HL-60/S4 treated with phorbol 12-myristate 13-acetate at 8.2 ng/mL for 4 days and 3 days (cell line): ENCODE results near the gene SMC5.
"Not testable (repeated sequence)": the region's sequence is repeated elsewhere in the genome, so short reads cannot be mapped to it uniquely, and the experiment has no call there.

ENCODE experiments used
- in situ Hi-C: fragments of 300-500 bp; cut with MboI; formaldehyde crosslinking; loops from 2 replicates; pipeline ENCODE4 v1.15.0; 2022; ENCODE audit warnings: low sequenced_read_pairs

Gene SMC5

DNA sequence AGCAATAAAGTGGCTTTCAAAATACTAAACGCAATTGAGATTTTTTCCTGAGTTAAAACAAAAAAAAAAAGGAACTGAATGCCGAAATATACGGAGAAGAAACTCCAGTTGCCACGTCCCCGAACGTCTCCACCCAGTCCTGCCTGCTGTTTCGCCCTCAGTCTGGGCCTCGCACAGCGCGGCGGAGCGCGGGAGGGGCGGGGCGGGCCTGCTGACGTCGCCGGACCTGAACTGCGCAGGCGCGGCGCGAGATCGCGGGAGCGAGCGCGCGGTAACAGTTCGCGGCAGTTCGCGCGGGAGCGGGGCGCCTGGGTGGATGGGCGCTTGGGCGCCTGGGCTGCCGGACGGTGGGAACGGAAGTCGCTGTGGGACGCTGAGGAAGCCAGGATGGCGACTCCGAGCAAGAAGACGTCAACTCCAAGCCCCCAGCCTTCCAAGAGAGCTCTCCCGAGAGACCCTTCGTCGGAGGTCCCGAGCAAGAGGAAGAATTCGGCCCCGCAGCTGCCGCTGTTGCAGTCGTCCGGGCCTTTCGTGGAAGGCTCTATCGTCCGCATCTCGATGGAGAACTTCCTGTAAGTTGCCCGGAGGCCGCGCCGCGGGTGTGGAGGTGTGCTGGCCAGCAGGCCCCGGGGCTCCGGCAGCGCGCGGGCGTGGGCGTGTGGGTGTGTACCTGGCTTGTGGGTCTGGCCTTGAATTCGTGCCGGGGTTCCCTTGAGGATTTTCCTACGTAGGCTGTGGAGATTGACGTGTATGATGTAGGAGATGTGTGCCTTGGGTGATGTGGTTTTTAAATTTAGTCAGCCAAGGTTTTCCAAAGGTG, at the start of gene SMC5:
SMC5 (plus strand) TSS at position 287 of the 820 bp plus-strand sequence; CDS start at position 388, 101 bp downstream.
- in situ Hi-C loops, result no loop called here

DNA sequence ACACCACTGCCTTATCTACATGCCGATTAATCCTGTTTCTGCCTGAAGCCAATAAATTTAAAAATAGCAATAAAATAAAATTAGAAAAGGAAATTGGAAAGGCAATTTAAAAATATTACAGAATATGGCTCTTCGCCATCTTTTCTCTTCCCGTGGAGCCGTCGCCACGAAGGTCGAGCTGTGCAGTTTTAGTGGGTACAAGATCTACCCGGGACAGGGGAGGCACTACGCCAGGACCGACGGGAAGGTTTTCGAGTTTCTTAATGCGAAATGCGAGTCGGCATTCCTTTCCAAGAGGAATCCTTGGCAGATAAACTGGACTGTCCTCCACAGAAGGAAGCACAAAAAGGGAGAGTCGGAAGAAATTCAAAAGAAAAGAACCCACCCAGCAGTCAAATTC, 41.7 kb upstream of the SMC5 start:
- in situ Hi-C loops, result no loop called here

GRCh38 chr9:70218767-70219166, 40.0 kb upstream of the SMC5 start:
- in situ Hi-C loops, result no loop called here

DNA sequence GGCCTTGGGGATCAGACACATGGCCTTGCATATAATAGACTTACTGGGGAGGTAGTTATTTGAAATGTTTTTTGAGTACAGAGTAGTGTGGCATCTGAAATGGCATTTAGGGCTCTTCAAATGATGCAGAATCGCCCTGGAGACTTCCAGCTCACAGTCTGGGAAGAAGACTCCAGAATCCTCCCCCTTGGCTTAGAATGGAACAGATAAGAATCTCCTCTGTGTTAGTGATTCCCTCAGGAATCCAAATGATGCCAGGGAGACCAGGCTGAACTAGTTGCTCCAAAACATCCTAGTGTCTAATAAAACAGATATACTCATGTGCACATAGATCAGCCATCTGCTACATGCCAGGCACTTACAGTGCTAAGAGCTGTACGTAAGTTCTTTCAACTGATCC, 38.6 kb upstream of the SMC5 start:
- in situ Hi-C loops, result no loop called here

GRCh38 chr9:70222354-70222753, 36.4 kb upstream of the SMC5 start:
- in situ Hi-C loops, result no loop called here

DNA sequence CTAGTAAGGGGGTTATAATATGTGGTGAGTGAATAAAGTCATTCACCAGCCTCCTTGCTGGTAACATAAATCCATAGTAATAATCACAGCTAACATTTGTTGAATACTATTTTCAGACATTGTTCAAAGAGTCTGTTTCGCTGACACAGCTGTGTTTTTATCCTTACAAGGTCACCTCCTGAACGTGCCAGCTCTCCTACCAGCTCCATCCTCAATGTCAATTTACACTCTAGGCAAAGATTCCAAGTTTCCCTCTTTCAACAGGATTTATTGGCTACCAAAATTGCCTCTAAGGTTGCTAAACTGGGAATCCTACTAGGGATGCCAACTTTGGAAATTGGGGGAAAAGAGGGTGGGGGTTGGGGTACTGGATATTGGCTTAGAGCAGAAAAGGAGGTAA, 30.7 kb upstream of the SMC5 start:
- in situ Hi-C loops, result no loop called here

DNA sequence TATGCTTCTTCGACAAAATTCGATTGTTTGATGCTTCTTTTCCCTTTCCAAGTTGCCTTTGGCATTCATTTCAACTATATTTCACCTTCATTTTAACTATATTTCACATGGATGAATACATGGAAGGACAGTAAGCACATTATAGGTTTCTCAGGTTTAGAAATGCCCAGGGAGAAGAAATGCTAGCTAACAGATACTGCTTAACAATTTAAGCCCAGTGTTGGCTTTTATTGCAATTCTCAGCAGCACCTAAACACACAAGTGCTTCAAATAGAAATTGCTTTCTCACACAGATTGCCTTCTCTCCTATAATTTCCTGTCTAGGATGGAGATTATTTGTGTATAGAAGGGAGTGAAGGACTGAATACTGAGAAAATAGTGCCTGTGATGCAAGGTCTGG, 30.2 kb upstream of the SMC5 start:
- in situ Hi-C loops, result no loop called here

DNA sequence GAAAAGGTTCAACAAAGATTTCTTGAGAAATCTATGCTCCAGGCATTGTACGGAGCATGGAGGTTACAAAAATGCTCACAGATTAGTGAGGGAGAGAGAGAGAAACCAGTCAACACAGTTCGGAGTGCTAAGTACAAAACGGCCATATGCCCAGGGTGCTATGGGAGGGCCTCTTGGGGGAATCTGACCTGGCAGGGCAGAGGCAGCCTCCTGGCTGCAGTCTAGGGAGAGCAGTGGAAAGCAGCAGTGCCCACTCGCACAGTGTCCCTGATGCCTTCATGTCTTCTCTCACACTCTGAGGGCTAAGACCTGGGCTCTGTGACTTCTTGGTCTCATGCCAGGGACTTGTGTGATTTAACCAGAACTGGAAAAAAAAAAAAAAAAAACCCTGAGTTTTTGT, 29.8 kb upstream of the SMC5 start:
- in situ Hi-C loops, result no loop called here

- in situ Hi-C loops, result no loop called here
Observed at GRCh38 chr9:70229579-70229978, 29.2 kb upstream of the SMC5 start.

- in situ Hi-C loops, result no loop called here
Observed at GRCh38 chr9:70232476-70232875, 26.3 kb upstream of the SMC5 start.

GRCh38 chr9:70234208-70234607, 24.6 kb upstream of the SMC5 start:
- in situ Hi-C loops, result not testable (repeated sequence)

DNA sequence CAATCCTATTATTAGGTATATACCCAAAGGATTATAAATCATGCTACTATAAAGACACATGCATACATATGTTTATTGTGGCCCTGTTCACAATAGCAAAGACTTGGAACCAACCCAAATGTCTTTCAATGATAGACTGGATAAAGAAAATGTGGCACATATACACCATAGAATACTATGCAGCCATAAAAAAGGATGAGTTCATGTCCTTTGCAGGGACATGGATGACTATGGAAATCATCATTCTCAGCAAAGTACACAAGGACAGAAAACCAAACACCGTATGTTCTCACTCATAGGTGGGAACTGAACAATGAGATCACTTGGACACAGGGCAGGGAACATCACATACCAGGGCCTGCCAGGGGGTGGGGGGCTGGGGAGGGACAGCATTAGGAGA, 12.8 kb upstream of the SMC5 start:
- in situ Hi-C loops, result not testable (repeated sequence)

- in situ Hi-C loops, result no loop called here
Observed at GRCh38 chr9:70250221-70250620, 8.6 kb upstream of the SMC5 start.

DNA sequence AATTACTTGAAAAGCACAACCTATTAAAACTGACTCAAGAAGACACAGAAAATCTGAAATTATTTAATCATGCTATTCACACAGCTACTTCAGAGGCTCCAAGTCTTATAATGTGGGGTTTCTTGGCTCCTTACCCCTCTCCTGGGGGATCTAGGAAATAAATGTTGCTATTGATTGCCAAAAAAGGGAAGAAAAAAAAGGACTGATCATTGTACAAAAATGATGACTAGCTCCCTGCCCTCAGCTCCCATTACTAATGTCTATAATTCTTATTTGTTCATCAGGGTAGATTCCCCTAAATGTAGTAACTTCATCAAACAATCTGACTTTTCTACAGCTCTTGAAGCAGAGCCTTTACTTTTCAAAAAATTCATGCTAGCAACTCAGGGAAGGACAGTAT, 3.3 kb upstream of the SMC5 start:
- in situ Hi-C loops, result no loop called here

DNA sequence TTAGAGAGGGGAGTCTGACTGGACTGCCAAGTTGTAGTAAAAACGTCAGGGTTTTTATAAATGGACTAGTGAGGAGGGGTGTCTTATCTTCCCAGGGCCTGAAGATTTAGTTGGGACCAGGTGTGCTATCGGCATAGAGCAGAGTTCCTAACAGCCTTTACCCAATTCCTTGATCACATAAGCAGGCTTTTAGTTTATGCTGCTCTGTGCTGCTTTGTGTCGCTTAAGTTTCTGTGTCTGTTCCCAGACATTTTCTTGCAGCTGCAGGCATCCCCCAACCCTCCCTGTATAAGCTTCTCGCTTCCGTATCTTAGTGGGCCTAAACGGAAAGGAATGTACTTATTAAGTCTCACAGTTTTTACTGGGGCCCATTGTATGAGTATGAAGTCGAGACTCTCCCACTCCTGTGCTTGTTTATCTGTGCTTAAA, 2.6 kb upstream of the SMC5 start:
- in situ Hi-C loops, result no loop called here

DNA sequence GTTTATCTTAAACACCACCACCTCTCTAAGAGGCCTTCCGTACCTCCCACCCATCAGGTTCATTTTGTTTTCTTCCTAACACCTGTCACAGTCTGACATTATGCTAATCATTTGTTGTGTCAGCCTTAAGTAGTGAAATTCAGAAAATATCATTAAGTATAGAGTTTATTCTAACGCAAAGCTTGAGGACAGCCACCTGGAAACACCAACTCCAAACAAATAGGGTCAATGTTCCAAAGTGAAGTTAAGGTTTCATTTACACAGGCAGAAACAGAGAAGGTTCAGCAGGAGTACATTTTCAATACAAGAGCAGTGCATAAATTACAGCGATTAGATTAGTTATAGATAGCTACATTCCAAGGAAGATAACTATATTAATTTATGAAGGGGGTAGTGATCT, 1.3 kb upstream of the SMC5 start:
- in situ Hi-C loops, result no loop called here

DNA sequence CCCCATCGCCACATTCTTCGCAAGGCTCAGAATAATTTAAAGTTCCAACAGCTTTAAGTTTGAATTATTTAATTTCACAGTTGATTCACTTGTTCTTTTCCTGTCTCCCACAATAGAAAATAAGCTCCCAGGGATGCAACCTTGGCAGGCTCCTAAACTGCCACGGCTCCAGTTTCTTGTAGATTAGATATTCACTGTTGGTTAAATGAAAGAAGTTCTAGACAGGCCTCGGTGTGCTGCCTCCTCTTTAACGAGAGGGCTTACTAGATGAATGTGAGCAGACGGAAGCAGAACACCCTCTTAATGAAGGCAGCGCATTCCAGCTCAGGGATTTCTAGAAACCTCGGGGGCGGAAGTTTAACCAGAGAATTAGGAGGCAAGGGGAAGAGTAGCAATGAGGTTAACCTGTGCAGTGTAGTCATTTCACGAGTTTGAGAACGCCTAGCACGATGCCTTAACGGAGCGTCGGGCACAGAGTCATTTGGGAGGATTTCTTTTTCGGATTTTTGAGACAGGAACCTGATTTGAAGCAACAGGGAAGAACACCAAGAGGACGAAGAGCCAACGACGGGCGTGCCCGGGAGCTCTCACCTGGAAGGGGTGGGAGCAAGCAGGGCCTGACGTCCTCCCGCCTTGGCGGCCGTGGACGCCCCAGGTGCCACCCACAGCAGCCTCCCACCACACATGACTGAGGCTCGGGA, 637 bp upstream of the SMC5 start:
- in situ Hi-C loops, result no loop called here

DNA sequence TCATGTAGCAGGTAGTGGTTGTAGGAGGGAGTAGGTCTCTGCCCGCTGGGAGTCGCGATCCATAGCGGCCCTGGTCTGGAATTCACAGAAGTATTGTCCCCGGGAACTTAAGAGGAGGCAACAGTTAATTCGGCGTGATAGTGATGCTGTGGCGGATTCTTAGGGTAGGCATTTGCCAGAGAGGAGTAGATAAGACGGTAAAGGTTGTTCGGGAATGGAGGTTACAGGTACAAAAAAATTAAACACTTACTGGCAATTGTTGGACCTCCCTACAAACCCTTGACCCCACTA, 679 bp downstream of the SMC5 start:
- in situ Hi-C loops, result no loop called here

DNA sequence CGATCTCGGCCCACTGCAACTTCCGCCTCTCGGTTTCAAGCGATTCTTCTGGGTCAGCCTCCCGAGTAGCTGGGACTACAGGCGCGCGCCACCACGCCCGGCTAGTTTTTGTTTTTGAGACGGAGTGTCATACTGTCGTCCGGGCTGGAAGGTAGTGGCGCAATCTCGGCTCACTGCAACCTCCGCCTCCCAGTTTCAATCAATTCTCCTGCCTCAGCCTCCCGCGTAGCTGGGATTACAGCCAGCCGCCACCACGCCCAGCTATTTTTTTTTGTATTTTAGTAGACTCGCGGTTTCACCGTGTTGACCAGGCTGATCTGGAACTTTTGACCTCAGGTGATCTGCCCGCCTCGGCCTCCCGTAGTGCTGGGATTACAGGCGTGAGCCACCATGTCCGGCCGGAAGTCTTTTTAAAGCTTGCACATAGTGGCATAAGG, 1.2 kb downstream of the SMC5 start:
- in situ Hi-C loops, result no loop called here

DNA sequence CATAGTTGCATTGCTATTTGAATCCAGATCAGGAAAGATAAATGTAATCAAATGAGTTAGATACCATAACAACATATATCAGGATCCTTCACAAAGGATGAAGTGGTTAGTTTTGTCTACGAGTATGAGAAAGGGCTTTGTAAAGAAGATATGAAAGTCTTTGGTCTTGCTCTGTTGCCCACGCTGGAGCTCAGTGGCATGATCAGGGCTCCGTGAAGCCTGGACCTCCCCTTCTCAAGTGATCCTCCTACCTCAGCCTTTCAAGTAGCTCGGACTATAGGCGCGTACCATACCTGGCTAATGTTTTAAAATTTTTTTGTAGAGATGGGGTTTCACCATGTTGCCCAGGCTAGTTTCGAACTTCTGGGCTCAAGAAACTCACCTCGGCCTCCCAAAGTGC, 1.8 kb downstream of the SMC5 start:
- in situ Hi-C loops, result no loop called here

GRCh38 chr9:70261131-70261870, 2.5 kb downstream of the SMC5 start:
- in situ Hi-C loops, result no loop called here

- in situ Hi-C loops, result no loop called here
Observed at GRCh38 chr9:70262366-70262765, 3.6 kb downstream of the SMC5 start.
